ENCODE data around the gene NUFIP2. TPM values are rescaled to one million over a fixed set of nuclear protein-coding genes. Genes with fewer than 3 reads are reported as not detected.
"Not testable (repeated sequence)": the region's sequence is repeated elsewhere in the genome, so short reads cannot be mapped to it uniquely, and the experiment has no call there.

Gene NUFIP2
- total and polyA plus RNA-seq, 9 donors: 8.1 to 52.4 (median 34.2) TPM

- no peak for DNase-seq
- Histone ChIP-seq H3K27ac (no peak overlapping the region), H3K4me1 (ENCODE audit: insufficient read depth) (peaks cover 1% of the 10 kb centered on the region), H3K4me3 (no peak overlapping the region), H3K36me3 (no peaks in the 10 kb centered on the region), H3K9me3 (no peaks in the 10 kb centered on the region), H3K27me3 (no peaks in the 10 kb centered on the region)
- 62 to 68% (median 67%) methylated on average over 2 of the region's 2 CpGs for WGBS, 3 donors
- TF ChIP-seq POLR2A (IDR thresholded peaks at IDR 0.05) (no peak), EP300 (IDR thresholded peaks at IDR 0.05) (no peak)
- TF ChIP-seq, protein P1, sequence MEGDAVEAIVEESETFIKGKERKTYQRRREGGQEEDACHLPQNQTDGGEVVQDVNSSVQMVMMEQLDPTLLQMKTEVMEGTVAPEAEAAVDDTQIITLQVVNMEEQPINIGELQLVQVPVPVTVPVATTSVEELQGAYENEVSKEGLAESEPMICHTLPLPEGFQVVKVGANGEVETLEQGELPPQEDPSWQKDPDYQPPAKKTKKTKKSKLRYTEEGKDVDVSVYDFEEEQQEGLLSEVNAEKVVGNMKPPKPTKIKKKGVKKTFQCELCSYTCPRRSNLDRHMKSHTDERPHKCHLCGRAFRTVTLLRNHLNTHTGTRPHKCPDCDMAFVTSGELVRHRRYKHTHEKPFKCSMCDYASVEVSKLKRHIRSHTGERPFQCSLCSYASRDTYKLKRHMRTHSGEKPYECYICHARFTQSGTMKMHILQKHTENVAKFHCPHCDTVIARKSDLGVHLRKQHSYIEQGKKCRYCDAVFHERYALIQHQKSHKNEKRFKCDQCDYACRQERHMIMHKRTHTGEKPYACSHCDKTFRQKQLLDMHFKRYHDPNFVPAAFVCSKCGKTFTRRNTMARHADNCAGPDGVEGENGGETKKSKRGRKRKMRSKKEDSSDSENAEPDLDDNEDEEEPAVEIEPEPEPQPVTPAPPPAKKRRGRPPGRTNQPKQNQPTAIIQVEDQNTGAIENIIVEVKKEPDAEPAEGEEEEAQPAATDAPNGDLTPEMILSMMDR (IDR thresholded peaks at IDR 0.05): no peak
- intact Hi-C loops (cut with DNase I): no loop called here
Observed at GRCh38 chr17:29240477-29240876, 53.5 kb downstream of the NUFIP2 start.

GRCh38 chr17:29238133-29238850 is 55.7 kb downstream of the NUFIP2 start:
- H3K27ac ChIP-seq: no peak overlapping the region

GRCh38 chr17:29237476-29238132 is 56.3 kb downstream of the NUFIP2 start:
- TF ChIP-seq EP300 (IDR thresholded peaks at IDR 0.05) (no peak), POLR2A (IDR thresholded peaks at IDR 0.05) (no peak)
- TF ChIP-seq, protein P1 (IDR thresholded peaks at IDR 0.05): no peak
- Histone ChIP-seq H3K27me3 (no peaks in the 10 kb centered on the region), H3K4me3 (no peak overlapping the region), H3K9me3 (no peaks in the 10 kb centered on the region), H3K27ac (no peak overlapping the region), H3K36me3 (no peaks in the 10 kb centered on the region), H3K4me1 (ENCODE audit: insufficient read depth) (no peaks in the 10 kb centered on the region)
- 80 to 88% (median 85%) methylated on average over 3 of the region's 3 CpGs for WGBS, 3 donors
- no peak for DNase-seq
- intact Hi-C loops (cut with DNase I): no loop called here

More at GRCh38 chr17:29238133-29238850, 55.7 kb downstream of the NUFIP2 start:
- H3K4me3 ChIP-seq: no peak overlapping the region
- DNase-seq: no peak
- TF ChIP-seq POLR2A (IDR thresholded peaks at IDR 0.05) (no peak), EP300 (IDR thresholded peaks at IDR 0.05) (no peak)
- TF ChIP-seq, protein P1 (IDR thresholded peaks at IDR 0.05): no peak
- H3K36me3 ChIP-seq: no peaks in the 10 kb centered on the region
- intact Hi-C loops (cut with DNase I): no loop called here
- no peaks in the 10 kb centered on the region for H3K9me3 ChIP-seq
- 81 to 89% (median 86%) methylated on average over 8 of the region's 8 CpGs for WGBS, 3 donors
- H3K27me3 ChIP-seq: no peaks in the 10 kb centered on the region
- H3K4me1 ChIP-seq (ENCODE audit: insufficient read depth): no peaks in the 10 kb centered on the region

DNA sequence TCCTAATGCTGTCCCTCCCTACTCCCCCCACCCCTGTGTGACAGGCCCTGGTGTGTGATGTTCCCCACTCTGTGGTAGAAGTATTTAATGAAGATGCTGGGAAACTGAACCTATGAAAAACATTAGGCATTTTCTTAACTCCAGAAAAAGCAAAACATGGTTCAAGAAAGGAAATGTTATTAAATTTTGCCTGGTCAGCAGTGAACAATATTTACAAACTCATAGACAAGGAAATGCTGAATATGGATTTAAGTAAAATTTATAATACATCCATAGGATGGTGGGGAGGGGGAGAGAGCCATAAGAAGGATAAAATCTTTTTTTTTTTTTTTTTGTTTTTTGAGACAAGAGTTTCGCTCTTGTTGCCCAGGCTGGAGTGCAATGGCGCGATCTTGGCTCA is 58.0 kb downstream of the NUFIP2 start:
- Histone ChIP-seq H3K36me3 (no peaks in the 10 kb centered on the region), H3K9me3 (no peaks in the 10 kb centered on the region), H3K27ac (no peak overlapping the region), H3K27me3 (no peaks in the 10 kb centered on the region), H3K4me3 (no peak overlapping the region), H3K4me1 (ENCODE audit: insufficient read depth) (no peaks in the 10 kb centered on the region)
- no peak for DNase-seq
- WGBS, 3 donors: 95 to 100% (median 95%) methylated on average over 3 of the region's 3 CpGs
- TF ChIP-seq POLR2A (IDR thresholded peaks at IDR 0.05) (no peak), EP300 (IDR thresholded peaks at IDR 0.05) (no peak)
- TF ChIP-seq, protein P1 (IDR thresholded peaks at IDR 0.05): no peak
- intact Hi-C loops (cut with DNase I): no loop called here

GRCh38 chr17:29234972-29235371 is 59.0 kb downstream of the NUFIP2 start:
- H3K4me1 ChIP-seq (ENCODE audit: insufficient read depth); H3K27me3 ChIP-seq; H3K4me3 ChIP-seq; DNase-seq; H3K9me3 ChIP-seq; H3K36me3 ChIP-seq; H3K27ac ChIP-seq; intact Hi-C loops (cut with DNase I): not testable (repeated sequence)
- 88 to 95% (median 93%) methylated on average over 6 to 7 of the region's 7 CpGs for WGBS, 3 donors
